ENCODE measurements around the gene HRNR.

The HRNR gene

GRCh38 chr1:152188673-152189591, 35.1 kb downstream of the HRNR start:
- DNase-seq (ENCODE audit: low read depth) = no peak

GRCh38 chr1:152186556-152187285, 37.3 kb downstream of the HRNR start:
- DNase-seq (ENCODE audit: low read depth) = no peak

GRCh38 chr1:152185544-152186391, 38.2 kb downstream of the HRNR start:
- DNase-seq (ENCODE audit: low read depth) = no peak

- peak; percentile 69 for DNase-seq (ENCODE audit: low read depth)
These were observed 41.0 kb downstream of the HRNR start for GRCh38 chr1:152182944-152183361.

GRCh38 chr1:152182431-152182830, 41.6 kb downstream of the HRNR start:
- DNase-seq (ENCODE audit: low read depth) = no peak

GRCh38 chr1:152179566-152179965, 44.4 kb downstream of the HRNR start:
- DNase-seq (ENCODE audit: low read depth) = no peak

GRCh38 chr1:152170287-152170905, 53.6 kb downstream of the HRNR start:
- no peak for DNase-seq (ENCODE audit: low read depth)

- DNase-seq (ENCODE audit: low read depth) = no peak
These were observed 54.5 kb downstream of the HRNR start for GRCh38 chr1:152169366-152170025.

- no peak for DNase-seq (ENCODE audit: low read depth)
These were observed 55.5 kb downstream of the HRNR start for GRCh38 chr1:152168535-152168868.

- DNase-seq (ENCODE audit: low read depth) = peak; percentile 89
These were observed 56.0 kb downstream of the HRNR start for GRCh38 chr1:152167835-152168534.

- no peak for DNase-seq (ENCODE audit: low read depth)
These were observed 57.0 kb downstream of the HRNR start for GRCh38 chr1:152166966-152167365.

GRCh38 chr1:152165286-152166077, 58.5 kb downstream of the HRNR start:
- DNase-seq (ENCODE audit: low read depth) = no peak

- no peak for DNase-seq (ENCODE audit: low read depth)
These were observed 59.4 kb downstream of the HRNR start for GRCh38 chr1:152164517-152165136.

GRCh38 chr1:152162792-152163463, 61.1 kb downstream of the HRNR start:
- DNase-seq (ENCODE audit: low read depth) = peak; percentile 95

Measured in GM04503 (cell line).